GM23338 (cell line): Measurements from ENCODE around the gene FAM241B.

Source experiments
- CREB1 ChIP-seq: fragments of 250-450 bp; sonication (Bioruptor Pico); IDR thresholded peaks from 2 replicates; pipeline ENCODE4 v1.5.0; 2020; ENCODE audit warnings: low read depth, mild to moderate bottlenecking, moderate library complexity
- EZH2 ChIP-seq: fragments of 200-600 bp; sonication (generic); IDR thresholded peaks from one replicate; pipeline ENCODE4 v1.8.0; 2017; ENCODE audit warnings: antibody characterized with exemption, mild to moderate bottlenecking, low read depth; ENCODE audit not compliant: unreplicated experiment
- EZH2phosphoT487 ChIP-seq: fragments of 200-600 bp; sonication (generic); IDR thresholded peaks from one replicate; pipeline ENCODE4 v1.8.1; 2018; ENCODE audit warnings: antibody characterized with exemption; ENCODE audit not compliant: unreplicated experiment
- JUNB ChIP-seq: IDR thresholded peaks from one replicate; pipeline ENCODE4 v1.6.1; 2016; ENCODE audit warnings: antibody characterized with exemption; ENCODE audit not compliant: unreplicated experiment
- NANOG ChIP-seq: IDR thresholded peaks from 2 replicates; pipeline ENCODE4 v1.6.1; 2016; ENCODE audit warnings: antibody characterized with exemption, borderline replicate concordance
- POLR2AphosphoS5 ChIP-seq: IDR thresholded peaks from 2 replicates; pipeline ENCODE4 v1.6.1; 2016; ENCODE audit warnings: antibody characterized with exemption, low read depth
- STAT1 ChIP-seq: IDR thresholded peaks from one replicate; pipeline ENCODE4 v1.6.1; 2016; ENCODE audit warnings: antibody characterized with exemption; ENCODE audit not compliant: unreplicated experiment
- ZNF114 ChIP-seq: fragments of 250-450 bp; sonication (Bioruptor Pico); IDR thresholded peaks from 2 replicates; pipeline ENCODE4 v1.5.0; 2020; ENCODE audit warnings: mild to moderate bottlenecking, moderate library complexity
- TF ChIP-seq, protein P1 (sequence below), 2 experiments: fragments of 200-600 bp in 1 of 2; sonication (generic) in 1 of 2; conservative IDR thresholded peaks; 2 replicates each; pipeline versions ENCODE4 v1.5.1 to v1.6.1; 2016 to 2017; ENCODE audit warnings: antibody characterized with exemption in 2 of 2, low read depth in 2 of 2, mild to moderate bottlenecking in 2 of 2, moderate library complexity in 1 of 2
- TF ChIP-seq, protein P2 (sequence below): IDR thresholded peaks from one replicate; pipeline ENCODE4 v1.6.1; 2018; ENCODE audit warnings: antibody characterized with exemption; ENCODE audit not compliant: unreplicated experiment
- TF ChIP-seq, protein P3 (sequence below): IDR thresholded peaks from 2 replicates; pipeline ENCODE4 v1.6.1; 2016; ENCODE audit warnings: antibody characterized with exemption

DNA sequence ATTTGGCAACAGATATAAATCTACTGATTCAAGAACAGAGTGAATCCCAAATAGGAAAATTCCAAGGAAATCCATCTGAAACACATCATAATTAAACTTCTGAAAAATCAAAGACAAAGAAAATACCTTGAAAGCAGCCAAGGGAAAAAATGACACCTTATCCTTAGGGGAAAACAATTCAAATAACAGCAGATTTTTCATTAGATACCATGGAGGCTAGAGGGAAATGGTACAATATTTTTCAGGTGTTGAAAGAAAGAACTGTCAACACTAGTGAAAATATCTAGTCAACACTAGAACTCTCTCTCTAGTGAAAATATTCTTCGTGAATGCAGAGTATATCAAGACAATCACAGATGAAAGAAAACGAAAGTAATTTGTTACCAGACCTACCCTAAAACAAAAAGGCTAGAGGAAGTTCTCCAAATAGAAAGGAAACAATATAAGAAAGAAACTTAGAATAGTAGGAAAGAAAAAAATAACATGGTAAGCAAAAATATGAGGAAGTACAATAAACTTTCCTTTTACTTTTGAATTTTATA lies 5.7 kb upstream of the FAM241B start:
- no peak for TF ChIP-seq CREB1 (CRISPR knock-in tag)
- TF ChIP-seq, protein P1, sequence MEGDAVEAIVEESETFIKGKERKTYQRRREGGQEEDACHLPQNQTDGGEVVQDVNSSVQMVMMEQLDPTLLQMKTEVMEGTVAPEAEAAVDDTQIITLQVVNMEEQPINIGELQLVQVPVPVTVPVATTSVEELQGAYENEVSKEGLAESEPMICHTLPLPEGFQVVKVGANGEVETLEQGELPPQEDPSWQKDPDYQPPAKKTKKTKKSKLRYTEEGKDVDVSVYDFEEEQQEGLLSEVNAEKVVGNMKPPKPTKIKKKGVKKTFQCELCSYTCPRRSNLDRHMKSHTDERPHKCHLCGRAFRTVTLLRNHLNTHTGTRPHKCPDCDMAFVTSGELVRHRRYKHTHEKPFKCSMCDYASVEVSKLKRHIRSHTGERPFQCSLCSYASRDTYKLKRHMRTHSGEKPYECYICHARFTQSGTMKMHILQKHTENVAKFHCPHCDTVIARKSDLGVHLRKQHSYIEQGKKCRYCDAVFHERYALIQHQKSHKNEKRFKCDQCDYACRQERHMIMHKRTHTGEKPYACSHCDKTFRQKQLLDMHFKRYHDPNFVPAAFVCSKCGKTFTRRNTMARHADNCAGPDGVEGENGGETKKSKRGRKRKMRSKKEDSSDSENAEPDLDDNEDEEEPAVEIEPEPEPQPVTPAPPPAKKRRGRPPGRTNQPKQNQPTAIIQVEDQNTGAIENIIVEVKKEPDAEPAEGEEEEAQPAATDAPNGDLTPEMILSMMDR (conservative IDR thresholded peaks at IDR 0.05; ENCODE audit: low read depth in 2 of 2), result no peak
- no peak for TF ChIP-seq EZH2phosphoT487
- TF ChIP-seq, protein P2, sequence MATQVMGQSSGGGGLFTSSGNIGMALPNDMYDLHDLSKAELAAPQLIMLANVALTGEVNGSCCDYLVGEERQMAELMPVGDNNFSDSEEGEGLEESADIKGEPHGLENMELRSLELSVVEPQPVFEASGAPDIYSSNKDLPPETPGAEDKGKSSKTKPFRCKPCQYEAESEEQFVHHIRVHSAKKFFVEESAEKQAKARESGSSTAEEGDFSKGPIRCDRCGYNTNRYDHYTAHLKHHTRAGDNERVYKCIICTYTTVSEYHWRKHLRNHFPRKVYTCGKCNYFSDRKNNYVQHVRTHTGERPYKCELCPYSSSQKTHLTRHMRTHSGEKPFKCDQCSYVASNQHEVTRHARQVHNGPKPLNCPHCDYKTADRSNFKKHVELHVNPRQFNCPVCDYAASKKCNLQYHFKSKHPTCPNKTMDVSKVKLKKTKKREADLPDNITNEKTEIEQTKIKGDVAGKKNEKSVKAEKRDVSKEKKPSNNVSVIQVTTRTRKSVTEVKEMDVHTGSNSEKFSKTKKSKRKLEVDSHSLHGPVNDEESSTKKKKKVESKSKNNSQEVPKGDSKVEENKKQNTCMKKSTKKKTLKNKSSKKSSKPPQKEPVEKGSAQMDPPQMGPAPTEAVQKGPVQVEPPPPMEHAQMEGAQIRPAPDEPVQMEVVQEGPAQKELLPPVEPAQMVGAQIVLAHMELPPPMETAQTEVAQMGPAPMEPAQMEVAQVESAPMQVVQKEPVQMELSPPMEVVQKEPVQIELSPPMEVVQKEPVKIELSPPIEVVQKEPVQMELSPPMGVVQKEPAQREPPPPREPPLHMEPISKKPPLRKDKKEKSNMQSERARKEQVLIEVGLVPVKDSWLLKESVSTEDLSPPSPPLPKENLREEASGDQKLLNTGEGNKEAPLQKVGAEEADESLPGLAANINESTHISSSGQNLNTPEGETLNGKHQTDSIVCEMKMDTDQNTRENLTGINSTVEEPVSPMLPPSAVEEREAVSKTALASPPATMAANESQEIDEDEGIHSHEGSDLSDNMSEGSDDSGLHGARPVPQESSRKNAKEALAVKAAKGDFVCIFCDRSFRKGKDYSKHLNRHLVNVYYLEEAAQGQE, result no peak
- TF ChIP-seq EZH2, result no peak
- TF ChIP-seq POLR2AphosphoS5, result no peak
- no peak for TF ChIP-seq JUNB
- no peak for TF ChIP-seq ZNF114
- TF ChIP-seq STAT1, result no peak
- TF ChIP-seq, protein P3, sequence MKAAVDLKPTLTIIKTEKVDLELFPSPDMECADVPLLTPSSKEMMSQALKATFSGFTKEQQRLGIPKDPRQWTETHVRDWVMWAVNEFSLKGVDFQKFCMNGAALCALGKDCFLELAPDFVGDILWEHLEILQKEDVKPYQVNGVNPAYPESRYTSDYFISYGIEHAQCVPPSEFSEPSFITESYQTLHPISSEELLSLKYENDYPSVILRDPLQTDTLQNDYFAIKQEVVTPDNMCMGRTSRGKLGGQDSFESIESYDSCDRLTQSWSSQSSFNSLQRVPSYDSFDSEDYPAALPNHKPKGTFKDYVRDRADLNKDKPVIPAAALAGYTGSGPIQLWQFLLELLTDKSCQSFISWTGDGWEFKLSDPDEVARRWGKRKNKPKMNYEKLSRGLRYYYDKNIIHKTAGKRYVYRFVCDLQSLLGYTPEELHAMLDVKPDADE, result no peak
- no peak for TF ChIP-seq NANOG
